Endometrial microvascular endothelial cells (primary cell): ENCODE measurements around the gene COL18A1. TPM values are rescaled to one million over a fixed set of nuclear protein-coding genes. Genes with fewer than 3 reads are reported as not detected.

Experiments
- in situ Hi-C: cut with HindIII; loops from 2 replicates; pipeline ENCODE4 v1.10.0; 2017; ENCODE audit warnings: low sequenced_read_pairs, low pct_unique_long_range_greater_than_20kb; ENCODE audit errors: inconsistent ontology term
- total RNA-seq: library from RNA; depleted of rRNA; stranded (reverse); fragments of >200 nt; gene quantifications from one replicate; pipeline ENCODE4 v1.2.3, GENCODE V29; 2015; ENCODE audit errors: inconsistent ontology term

The COL18A1 gene
- total RNA-seq, 1 donor from 2014 or later = 261 TPM

DNA sequence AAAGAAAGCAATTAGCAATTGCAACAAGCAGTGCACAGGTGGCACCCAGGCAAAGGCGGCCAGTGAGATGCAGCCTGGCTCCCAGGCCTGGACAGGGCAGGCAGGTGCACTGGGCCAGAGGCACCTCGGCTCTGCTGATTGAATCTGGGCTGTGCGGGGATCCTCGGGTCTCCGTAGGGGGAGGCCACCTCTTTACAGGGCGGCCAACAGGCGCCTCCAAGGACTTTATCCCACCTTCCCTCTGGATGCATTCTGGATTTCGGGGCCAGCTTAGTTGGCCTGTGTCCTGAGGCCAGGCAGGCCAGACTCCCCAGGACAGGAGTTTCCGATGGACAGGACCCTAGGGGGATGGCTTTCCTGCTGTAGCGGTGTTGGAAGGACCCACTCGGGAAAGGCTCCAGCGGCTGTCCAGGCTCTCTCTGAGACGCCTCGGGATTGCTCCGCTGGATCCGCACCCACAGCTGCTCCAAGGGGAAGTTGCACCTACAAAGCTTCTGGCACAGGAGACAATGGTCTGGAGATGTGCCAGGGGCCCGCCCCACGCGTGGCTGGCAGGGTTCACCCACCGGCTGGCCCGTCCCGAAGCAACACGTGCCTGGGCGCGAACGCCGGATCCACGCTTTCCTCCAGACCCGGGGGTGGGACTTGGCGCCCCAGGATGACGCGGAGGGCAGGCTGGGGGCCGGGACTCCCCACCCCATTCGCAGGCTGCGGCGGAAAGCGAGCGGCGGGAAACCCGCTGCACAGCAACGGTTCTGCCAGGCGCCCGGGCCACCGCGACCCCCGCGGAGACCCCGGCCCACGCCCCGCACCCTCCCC lies 136.5 kb downstream of the COL18A1 start:
- in situ Hi-C loops = no loop called here

DNA sequence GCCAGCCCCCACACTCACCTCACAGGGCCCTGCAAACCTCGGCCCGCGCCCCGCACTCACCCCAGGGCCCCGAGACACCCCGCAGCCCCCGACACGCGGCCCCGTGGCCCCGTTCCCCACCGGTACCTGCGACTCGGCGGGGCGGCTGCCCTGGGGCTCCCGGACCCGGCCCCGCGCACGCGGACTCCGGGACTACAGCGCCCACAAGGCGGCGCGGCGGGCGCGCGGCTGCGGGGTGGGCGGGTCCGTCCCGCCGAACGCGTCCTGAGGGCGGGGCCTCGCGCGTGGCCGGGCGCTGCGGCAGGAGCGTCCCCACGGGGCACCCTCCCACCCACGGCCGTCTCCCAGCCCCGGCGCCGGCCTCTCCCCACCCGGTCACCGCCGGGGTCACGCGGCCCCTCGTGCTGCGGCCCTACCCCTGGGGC lies 137.3 kb downstream of the COL18A1 start, which contains the start of gene SLC19A1:
SLC19A1 (minus strand) TSS at position 199 of the 425 bp plus-strand sequence. CDS start 4,481 bp downstream, outside the sequence.
- in situ Hi-C loops = no loop called here

DNA sequence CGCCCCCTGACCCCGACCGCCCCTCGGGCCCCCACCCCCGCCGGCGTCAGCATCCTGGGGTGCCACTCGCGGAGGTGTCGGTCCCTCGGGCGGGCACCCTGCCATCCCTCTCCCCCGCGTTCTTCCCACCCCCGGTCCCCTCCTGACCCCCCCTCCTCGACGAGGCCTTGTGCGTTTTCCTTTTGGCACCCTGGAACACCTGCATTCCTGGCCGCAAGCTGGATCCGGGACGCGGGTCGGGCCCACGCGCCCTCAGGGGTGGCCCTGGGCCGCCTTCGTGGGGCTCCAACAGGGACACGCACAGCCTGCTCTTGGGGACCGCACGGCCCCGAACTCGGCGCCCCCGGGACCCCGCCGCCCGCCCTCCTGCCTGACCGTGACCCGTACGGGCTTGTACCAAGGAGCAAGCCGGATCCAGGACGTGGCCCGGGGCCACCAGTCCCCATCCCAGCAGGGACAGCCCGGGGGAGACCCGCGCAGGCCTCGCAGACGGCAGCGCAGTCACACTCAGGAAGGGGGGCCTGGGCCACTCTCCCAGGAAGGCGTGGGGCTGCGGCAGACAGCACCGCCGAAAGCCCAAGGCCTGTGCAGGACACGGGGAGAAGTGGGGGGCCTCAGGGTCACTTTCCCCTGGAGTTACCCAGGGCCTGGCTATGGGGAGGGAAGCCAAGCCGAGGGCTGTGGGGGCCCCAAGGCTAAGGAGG lies 137.9 kb downstream of the COL18A1 start:
- in situ Hi-C loops = no loop called here

DNA sequence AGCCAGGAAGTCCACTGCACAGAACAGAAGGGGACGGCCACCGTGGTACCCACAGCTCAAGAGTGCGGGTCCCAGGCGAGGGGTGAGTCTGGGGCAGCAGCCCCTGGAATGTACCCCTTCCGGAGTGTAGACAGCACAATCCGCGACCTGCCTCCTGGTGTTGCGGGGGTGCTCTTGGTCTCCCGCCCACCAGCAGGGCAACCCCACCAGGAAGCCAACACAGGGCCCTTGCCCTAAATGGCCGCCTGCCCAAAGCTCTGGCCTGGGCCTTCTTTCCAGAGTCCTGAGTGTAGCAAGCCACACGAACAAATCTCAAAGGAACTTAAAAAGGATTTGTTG lies 138.4 kb downstream of the COL18A1 start:
- in situ Hi-C loops = no loop called here

DNA sequence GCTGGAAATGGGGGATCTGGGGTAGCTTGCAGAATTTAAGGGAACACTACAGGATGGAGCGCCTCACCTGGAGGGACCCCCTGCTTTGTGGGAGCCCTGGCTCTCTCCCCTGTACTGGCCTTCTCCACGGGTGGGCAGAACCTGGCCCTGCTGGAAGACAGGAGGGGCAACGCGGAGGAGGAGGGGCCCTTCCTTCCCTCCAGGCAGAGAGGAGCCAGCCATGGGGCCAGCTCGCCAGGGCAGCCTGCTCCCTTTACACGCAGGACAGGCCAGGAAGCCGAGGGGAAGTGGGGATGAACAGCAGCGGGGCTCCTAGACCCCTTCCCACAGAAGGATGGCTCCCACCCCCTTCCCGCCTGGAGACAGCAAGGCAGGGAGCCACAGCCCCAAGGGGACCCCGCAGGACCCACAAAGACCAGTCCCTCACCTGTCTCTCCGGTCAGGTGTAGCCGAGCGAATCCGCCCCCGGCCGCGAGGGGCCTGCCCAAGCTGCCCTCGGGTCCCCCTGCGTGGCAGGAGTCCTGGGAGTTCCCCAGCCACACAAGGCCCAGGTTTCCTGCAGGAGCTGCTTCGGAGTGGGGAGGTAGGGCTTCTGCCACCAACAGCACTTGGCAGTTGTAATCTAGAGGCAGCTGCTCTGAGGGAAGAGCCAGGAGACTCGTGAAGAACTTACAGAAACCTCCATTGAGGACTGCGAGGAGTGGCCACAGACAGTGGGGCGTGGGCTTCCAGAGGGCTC lies 138.9 kb downstream of the COL18A1 start:
- in situ Hi-C loops = no loop called here

DNA sequence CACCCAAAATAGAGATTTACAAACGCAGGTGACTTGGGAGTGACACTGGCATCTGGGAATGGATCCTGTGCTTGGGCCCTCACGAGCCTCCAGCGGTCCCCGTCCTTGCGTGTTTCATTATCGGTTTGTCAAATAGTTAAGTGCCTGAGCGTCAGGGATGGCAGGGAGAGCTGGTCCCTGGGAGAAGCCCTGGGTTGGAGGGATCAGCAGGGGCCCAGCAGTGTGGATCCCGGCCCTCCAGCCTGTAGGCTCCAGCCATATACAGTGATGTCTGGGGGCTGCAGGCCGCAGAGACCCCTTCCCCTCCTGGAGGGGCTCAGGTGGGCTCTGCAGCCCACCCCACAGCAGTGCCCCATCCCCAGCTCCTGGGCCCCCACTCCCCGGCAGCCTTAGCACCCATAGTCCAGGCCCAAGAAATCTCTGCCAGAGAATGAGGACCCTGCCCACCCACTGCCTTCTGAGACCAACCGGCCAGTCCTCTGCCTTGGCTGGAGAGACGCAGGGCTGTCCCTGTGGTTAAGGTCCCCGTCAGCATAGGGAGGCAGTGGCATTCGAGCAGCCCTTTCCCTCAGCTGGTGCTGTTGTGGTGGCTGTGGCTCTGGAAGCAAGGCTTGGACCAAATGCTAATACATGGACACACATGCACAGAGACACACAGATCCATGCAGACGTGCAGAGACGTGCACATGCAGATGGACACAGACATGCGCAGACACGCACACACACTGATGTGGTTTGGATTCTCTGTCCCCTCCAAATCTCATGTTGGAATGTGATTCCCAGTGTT lies 139.7 kb downstream of the COL18A1 start:
- in situ Hi-C loops = no loop called here

DNA sequence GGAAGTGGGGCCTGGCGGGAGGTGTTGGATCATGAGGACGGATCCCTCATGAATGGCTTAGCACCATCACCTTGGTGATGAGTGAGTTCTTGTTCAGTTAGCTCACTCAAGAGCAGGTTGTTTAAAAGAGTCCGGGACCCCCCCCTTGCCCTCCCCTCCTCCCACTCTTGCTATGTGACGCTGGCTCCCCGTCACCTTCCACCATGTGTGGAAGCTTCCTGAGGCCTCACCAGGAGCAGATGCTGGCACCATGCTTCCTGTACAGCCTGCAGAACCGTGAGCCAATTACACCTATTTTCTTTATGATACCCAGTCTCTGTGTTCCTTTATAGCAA lies 140.2 kb downstream of the COL18A1 start:
- in situ Hi-C loops = no loop called here

DNA sequence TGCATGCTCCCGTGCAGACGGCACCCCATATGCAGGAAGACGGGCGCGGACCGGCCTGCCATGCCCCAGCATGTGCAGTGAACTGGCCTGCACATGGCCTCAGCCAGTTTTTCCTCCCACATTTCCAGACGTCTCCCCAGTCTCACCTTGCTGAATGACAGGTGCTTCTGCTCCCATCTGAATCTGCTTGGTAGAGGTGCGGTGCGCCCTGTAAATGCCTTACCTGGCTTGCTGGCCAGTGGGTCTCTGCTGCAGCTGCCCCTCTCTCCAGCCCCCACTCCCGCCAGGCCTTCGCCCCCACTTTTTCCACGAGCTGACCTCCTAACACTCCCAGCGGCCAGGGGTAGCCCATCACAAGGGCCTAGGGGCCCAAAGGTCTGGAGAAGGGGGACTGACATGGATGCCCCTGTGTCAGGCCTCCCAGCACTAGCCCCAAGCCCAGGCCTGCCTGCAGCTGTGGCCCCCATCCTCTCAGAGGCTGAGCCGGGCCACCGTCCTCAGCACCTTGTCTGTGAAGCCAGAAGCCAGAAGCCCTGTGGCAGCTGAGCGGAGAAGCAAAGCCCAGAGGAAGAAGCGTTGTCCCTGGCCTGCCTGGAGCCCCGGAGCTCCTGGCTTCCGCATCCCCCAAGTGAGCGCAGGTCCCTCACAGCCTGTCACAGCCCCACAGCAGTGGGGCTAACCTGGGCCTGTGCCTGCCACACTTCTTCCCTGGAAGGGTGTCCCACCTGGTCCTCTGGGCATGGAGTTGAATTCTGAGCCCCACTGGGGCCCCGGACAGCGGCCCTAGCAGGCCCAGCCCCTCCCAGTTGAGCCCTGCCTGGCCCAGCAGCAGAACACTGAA lies 140.9 kb downstream of the COL18A1 start:
- in situ Hi-C loops = no loop called here

DNA sequence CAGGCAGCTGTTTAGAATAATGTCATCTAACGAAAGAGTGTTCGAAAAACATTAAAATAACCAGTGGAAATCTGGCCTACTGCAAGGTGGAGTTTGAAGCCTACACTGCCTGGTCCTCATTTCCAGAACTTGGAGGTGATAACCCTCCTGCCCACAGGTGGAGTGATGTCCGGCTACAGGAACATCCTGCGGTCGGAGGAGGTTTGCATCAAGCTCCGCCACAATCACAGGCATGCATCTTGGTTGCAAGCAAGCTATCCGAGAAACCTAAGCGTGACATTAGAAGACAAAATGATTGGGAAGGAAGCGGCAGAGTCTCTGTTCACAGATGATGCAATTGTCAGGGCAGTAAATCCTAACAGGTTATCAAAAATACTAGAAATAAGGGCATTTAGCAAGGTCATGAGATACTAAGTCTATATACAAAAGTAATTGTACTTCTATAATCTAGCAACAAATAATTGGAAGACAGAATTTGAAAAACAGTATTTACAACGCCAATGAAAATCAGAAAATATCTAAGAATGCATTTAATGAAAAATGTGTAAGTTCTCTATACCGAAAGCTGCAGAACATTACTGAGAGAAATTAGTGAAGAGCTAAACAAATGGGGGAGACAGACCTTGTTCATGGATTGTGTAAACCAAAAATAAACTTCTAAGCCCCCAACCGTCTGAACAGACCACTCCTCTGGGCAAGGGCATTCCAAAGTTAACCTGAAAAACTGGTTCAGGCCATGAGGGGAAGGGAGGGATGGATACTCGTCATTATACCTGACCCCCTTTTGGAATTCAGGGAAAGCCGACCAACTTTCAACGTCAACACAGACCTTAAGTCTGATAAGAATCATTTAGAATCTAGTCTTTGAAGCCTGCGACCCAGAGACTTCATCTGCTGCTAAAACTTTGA lies 141.9 kb downstream of the COL18A1 start:
- in situ Hi-C loops = no loop called here

DNA sequence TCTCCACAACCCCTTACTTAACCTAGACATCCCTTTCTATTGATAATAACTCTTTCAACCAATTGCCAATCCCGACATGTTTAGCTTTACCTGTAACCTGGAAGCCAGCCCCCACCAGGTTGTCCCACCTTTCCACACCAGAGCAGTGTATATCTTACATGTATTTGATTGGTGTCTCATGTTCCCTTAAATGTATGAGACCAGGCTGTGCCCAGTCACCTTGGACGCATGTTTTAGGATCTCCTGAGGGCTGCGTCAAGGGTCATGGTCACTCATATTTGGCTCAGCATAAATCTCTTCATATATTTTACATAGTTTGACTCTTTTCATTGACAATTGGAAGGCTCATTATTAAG lies 142.6 kb downstream of the COL18A1 start:
- in situ Hi-C loops = no loop called here

DNA sequence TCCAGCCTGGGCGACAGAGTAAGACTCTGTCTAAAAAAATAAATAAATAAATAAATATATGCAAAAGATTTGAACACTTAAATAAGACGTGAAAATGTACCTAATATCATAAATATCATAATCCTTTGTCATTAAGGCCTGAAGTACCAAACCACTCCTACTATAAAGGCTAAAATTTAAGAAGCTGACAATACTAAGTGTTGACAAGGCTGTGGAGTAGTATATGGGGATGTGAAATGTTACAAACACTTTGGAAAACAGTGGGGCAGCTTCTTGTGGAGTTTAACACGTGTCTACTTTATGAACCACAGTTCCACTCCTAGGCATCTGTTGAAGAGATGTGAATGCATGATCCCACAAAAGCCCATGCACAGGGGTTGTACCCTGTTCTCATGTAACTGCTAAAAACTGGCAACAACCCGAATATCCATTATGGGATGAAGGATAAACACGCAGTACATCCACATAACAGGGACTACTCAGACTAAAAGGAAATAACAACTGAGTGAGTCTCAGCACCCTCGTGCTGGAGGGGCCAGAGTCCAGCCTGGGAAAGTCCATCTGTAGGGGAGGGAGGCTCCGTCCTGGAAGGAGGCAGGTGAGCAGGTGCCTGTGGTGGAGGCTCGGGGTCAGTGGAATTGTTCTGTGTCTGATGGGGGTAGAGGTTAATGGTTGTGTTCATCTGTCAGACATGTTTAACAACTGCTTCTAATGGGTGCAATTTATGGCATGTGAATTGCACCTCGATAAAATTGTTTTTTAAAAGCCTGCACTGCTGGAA lies 143.9 kb downstream of the COL18A1 start:
- in situ Hi-C loops = no loop called here

DNA sequence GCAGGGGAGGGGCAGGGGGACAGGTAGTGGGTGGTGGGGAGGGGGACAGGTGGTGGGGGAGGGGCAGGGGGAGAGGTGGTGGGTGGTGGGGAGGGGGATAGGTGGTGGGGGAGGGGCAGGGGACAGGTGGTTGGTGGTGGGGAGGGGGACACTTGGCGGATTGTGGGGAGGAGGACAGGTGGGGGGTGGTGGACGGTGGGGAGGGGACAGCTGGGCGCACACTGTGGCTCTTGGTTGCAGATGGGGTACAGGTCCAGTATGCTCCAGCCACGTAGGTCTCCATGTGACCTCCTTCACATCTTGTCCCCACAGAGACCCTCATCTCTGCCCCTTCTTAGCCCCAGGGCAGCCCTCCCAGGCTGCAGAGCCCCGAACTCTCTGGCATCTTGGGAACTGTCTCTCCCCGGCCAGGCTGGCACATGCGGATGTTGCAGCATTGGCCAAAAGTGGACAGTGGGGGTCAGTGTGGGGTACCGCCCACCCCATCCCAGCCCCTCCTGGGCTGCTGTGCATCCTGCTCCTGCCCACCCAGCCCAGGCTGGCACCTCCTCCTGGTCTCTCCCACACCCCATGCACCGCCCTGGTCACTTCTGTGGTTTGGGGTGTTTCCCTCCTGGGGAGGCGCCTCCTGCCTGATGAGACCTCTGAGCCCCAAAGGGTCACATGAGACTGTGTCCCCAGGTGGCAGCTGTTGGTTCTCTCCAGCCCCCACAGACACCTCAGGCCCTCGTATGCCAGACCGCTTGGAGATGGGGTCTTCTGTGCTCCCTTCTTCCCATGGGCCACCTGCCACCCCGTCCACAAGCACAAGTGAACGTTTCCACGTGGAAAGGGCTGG lies 144.9 kb downstream of the COL18A1 start:
- in situ Hi-C loops = no loop called here

DNA sequence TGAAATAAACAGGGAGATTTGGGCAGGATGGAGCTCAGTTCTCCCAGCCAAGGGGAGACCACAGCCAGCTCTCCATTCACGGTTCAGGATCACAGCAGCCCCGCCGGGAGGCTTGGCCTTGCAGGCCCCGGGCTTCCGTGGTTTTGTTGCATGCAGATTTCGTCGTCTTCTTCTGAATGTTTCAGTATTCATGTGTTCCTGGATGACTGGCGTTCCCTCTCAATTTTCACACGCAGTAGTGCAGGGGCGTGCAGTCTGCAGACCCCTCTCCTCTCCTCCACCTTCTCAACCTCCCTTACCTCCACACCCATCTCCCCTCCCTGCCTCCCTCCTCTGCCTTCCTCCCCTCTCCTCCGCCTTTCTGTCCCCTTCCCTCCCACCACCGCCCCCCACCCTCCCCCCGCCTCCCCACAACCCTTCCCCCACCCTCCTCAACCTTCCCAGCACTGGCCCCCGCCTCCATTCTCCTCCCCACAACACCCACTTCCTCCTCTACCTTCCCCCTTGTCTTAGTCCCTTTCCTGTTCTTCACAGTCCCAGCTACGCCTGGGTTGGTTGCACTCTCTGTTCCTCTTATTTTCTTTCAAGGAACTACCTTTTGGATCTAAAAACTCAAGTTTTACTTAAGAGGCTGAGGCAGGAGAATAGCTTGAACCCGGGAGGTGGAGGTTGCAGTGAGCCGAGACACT lies 145.7 kb downstream of the COL18A1 start:
- in situ Hi-C loops = no loop called here

DNA sequence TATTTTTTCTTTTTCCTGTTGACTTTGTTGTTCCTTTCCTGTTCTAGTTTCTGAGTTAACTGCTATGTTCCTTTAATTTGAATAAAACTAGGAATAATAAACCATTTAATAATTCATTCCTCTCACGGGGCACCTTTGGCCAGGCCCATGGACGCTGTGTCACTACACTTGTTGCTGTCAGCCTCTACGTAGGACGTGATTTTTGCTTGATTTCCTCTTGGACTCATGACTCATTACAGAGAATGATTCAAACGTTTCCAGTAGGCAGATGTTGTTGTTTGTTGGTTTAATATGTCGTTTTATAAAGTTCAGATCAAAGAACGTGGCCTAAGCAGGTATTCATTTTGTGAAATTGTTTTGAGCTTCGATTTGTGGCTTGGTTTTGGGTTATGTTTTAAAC lies 146.4 kb downstream of the COL18A1 start:
- in situ Hi-C loops = no loop called here
